BE2C (cell line): ENCODE results near the gene LRRC4C.

ENCODE experiments used
- DNase-seq: peaks from one replicate; pipeline ENCODE4 v3.0.0-alpha.2; 2020
- H3K27me3 ChIP-seq: fragments of 250-450 bp; sonication (Bioruptor Pico); 2 replicates; pipeline ENCODE4 v1.5.1; 2020; ENCODE audit warnings: mild to moderate bottlenecking
- H3K36me3 ChIP-seq: fragments of 250-450 bp; sonication (Bioruptor Pico); 2 replicates; pipeline ENCODE4 v1.5.1; 2020; ENCODE audit warnings: mild to moderate bottlenecking
- H3K4me1 ChIP-seq: fragments of 250-450 bp; sonication (Bioruptor Pico); 2 replicates; pipeline ENCODE4 v1.5.1; 2020
- H3K4me3 ChIP-seq: 2 replicates; pipeline ENCODE4 v1.5.1; 2011; ENCODE audit warnings: low read depth, low read length
- H3K9me3 ChIP-seq: fragments of 250-450 bp; sonication (Bioruptor Pico); 2 replicates; pipeline ENCODE4 v1.5.1; 2020
- CTCF ChIP-seq: IDR thresholded peaks from 2 replicates; pipeline ENCODE4 v1.5.1; 2012; ENCODE audit warnings: mild to moderate bottlenecking, low read depth, low read length

Gene LRRC4C

GRCh38 chr11:40797981-40798380, 661.5 kb downstream of the LRRC4C start:
- no peak for DNase-seq
- Histone ChIP-seq H3K27me3 (no peaks in the 10 kb centered on the region), H3K36me3 (no peaks in the 10 kb centered on the region), H3K4me1 (no peaks in the 10 kb centered on the region), H3K9me3 (no peaks in the 10 kb centered on the region), H3K4me3 (no peak overlapping the region)
- no peak for TF ChIP-seq CTCF

GRCh38 chr11:40787224-40787623, 672.2 kb downstream of the LRRC4C start:
- Histone ChIP-seq H3K4me3 (no peak overlapping the region), H3K36me3 (no peaks in the 10 kb centered on the region), H3K27me3 (no peaks in the 10 kb centered on the region), H3K4me1 (no peaks in the 10 kb centered on the region), H3K9me3 (no peaks in the 10 kb centered on the region)
- TF ChIP-seq CTCF = no peak
- DNase-seq = no peak

GRCh38 chr11:40763046-40763445, 696.4 kb downstream of the LRRC4C start:
- no peaks in the 10 kb centered on the region for H3K27me3 ChIP-seq
- no peak for DNase-seq
- no peak for TF ChIP-seq CTCF
- no peak overlapping the region for H3K4me3 ChIP-seq
- H3K9me3 ChIP-seq = no peaks in the 10 kb centered on the region
- no peaks in the 10 kb centered on the region for H3K36me3 ChIP-seq
- H3K4me1 ChIP-seq = no peaks in the 10 kb centered on the region

GRCh38 chr11:40759341-40759740, 700.1 kb downstream of the LRRC4C start:
- TF ChIP-seq CTCF = no peak
- no peaks in the 10 kb centered on the region for H3K27me3 ChIP-seq
- no peaks in the 10 kb centered on the region for H3K9me3 ChIP-seq
- H3K36me3 ChIP-seq = no peaks in the 10 kb centered on the region
- no peak for DNase-seq
- no peak overlapping the region for H3K4me3 ChIP-seq
- no peaks in the 10 kb centered on the region for H3K4me1 ChIP-seq

GRCh38 chr11:40754297-40754696, 705.2 kb downstream of the LRRC4C start:
- TF ChIP-seq CTCF = no peak
- H3K4me1 ChIP-seq = no peaks in the 10 kb centered on the region
- no peak overlapping the region for H3K4me3 ChIP-seq
- H3K27me3 ChIP-seq = no peaks in the 10 kb centered on the region
- no peaks in the 10 kb centered on the region for H3K9me3 ChIP-seq
- no peak for DNase-seq
- H3K36me3 ChIP-seq = no peaks in the 10 kb centered on the region

GRCh38 chr11:40746282-40746681, 713.2 kb downstream of the LRRC4C start:
- Histone ChIP-seq H3K27me3 (no peaks in the 10 kb centered on the region), H3K9me3 (no peaks in the 10 kb centered on the region), H3K4me3 (no peak overlapping the region), H3K4me1 (no peaks in the 10 kb centered on the region), H3K36me3 (no peaks in the 10 kb centered on the region)
- no peak for DNase-seq
- no peak for TF ChIP-seq CTCF
